ENCODE data around the gene AHR.

The AHR gene

GRCh38 chr7:17370901-17371585 is 72.6 kb downstream of the AHR start:
- no peaks in the 10 kb centered on the region for H3K79me1 ChIP-seq (ENCODE audit: low read length)
- no peak overlapping the region for H2AK5ac ChIP-seq (ENCODE audit: low read length)
- no peak overlapping the region for H4K12ac ChIP-seq (ENCODE audit: low read depth, low read length)
- no peaks in the 10 kb centered on the region for H3K36me3 ChIP-seq (ENCODE audit: control insufficient read depth in 1 of 2, insufficient read depth in 2 of 2, low read length in 2 of 2)
- DNase-seq = peak in 1 of 2 donors; percentile 19
- H2BK120ac ChIP-seq (ENCODE audit: insufficient read depth, low read length, poor library complexity) = no peak overlapping the region
- no peak overlapping the region for H3K14ac ChIP-seq (ENCODE audit: low read length)
- H3K9me3 ChIP-seq (ENCODE audit: insufficient read depth, low read depth, low read length) = no peaks in the 10 kb centered on the region
- no peak overlapping the region for H3K27ac ChIP-seq (ENCODE audit: low read depth, low read length)
- no peaks in the 10 kb centered on the region for H3K4me1 ChIP-seq (ENCODE audit: control insufficient read depth in 1 of 2, insufficient read depth in 2 of 2, low read length in 2 of 2)
- no peak overlapping the region for H3K18ac ChIP-seq (ENCODE audit: low read length)
- H2BK12ac ChIP-seq (ENCODE audit: low read length) = no peak overlapping the region
- no peaks in the 10 kb centered on the region for H3K79me2 ChIP-seq (ENCODE audit: control insufficient read depth, insufficient read depth, low read length, poor library complexity)
- no peak overlapping the region for H3K23ac ChIP-seq (ENCODE audit: low read length)
- no peak overlapping the region for H3K4me2 ChIP-seq (ENCODE audit: low read length)
- H4K8ac ChIP-seq (ENCODE audit: low read depth, low read length) = no peak overlapping the region
- H2BK5ac ChIP-seq (ENCODE audit: low read depth, low read length, poor library complexity) = no peak overlapping the region
- H2AFZ ChIP-seq (ENCODE audit: insufficient read depth, low read length, poor library complexity) = no peak overlapping the region
- no peaks in the 10 kb centered on the region for H3K27me3 ChIP-seq (ENCODE audit: insufficient read depth, low read length)
- WGBS (ENCODE audit: extremely low coverage, insufficient coverage, insufficient read length) = no CpG with 5 or more reads among the region's 4 CpGs
- H4K91ac ChIP-seq (ENCODE audit: low read depth, low read length) = no peak overlapping the region
- H3K4ac ChIP-seq (ENCODE audit: low read depth, low read length) = no peak overlapping the region
- no peak overlapping the region for H3K9ac ChIP-seq (ENCODE audit: low read length)
- no peak overlapping the region for H3K4me3 ChIP-seq (ENCODE audit: low read depth, low read length)

- no CpG with 5 or more reads among the region's 3 CpGs for WGBS (ENCODE audit: extremely low coverage, insufficient coverage, insufficient read length)
- no peak overlapping the region for H4K8ac ChIP-seq (ENCODE audit: low read depth, low read length)
- no peak overlapping the region for H3K18ac ChIP-seq (ENCODE audit: low read length)
- peak; percentile 78 to 91 for DNase-seq
- no peak overlapping the region for H3K23ac ChIP-seq (ENCODE audit: low read length)
- no peak overlapping the region for H3K4me3 ChIP-seq (ENCODE audit: low read depth, low read length)
- H3K4me2 ChIP-seq (ENCODE audit: low read length) = no peak overlapping the region
- H4K12ac ChIP-seq (ENCODE audit: low read depth, low read length) = no peak overlapping the region
- no peaks in the 10 kb centered on the region for H3K36me3 ChIP-seq (ENCODE audit: control insufficient read depth in 1 of 2, insufficient read depth in 2 of 2, low read length in 2 of 2)
- no peak overlapping the region for H3K4ac ChIP-seq (ENCODE audit: low read depth, low read length)
- H3K27me3 ChIP-seq (ENCODE audit: insufficient read depth, low read length) = no peaks in the 10 kb centered on the region
- H3K9ac ChIP-seq (ENCODE audit: low read length) = no peak overlapping the region
- no peaks in the 10 kb centered on the region for H3K79me1 ChIP-seq (ENCODE audit: low read length)
- no peak overlapping the region for H2AK5ac ChIP-seq (ENCODE audit: low read length)
- no peaks in the 10 kb centered on the region for H3K4me1 ChIP-seq (ENCODE audit: control insufficient read depth in 1 of 2, insufficient read depth in 2 of 2, low read length in 2 of 2)
- no peak overlapping the region for H2BK120ac ChIP-seq (ENCODE audit: insufficient read depth, low read length, poor library complexity)
- H3K79me2 ChIP-seq (ENCODE audit: control insufficient read depth, insufficient read depth, low read length, poor library complexity) = no peaks in the 10 kb centered on the region
- H3K9me3 ChIP-seq (ENCODE audit: insufficient read depth, low read depth, low read length) = no peaks in the 10 kb centered on the region
- H4K91ac ChIP-seq (ENCODE audit: low read depth, low read length) = no peak overlapping the region
- no peak overlapping the region for H3K14ac ChIP-seq (ENCODE audit: low read length)
- no peak overlapping the region for H2AFZ ChIP-seq (ENCODE audit: insufficient read depth, low read length, poor library complexity)
- no peak overlapping the region for H2BK5ac ChIP-seq (ENCODE audit: low read depth, low read length, poor library complexity)
- no peak overlapping the region for H2BK12ac ChIP-seq (ENCODE audit: low read length)
- no peak overlapping the region for H3K27ac ChIP-seq (ENCODE audit: low read depth, low read length)
These were observed 73.4 kb downstream of the AHR start for GRCh38 chr7:17371671-17372524.

GRCh38 chr7:17374157-17374556 is 75.7 kb downstream of the AHR start:
- Histone ChIP-seq H3K4ac (ENCODE audit: low read depth, low read length) (no peak overlapping the region), H2AK5ac (ENCODE audit: low read length) (no peak overlapping the region), H4K12ac (ENCODE audit: low read depth, low read length) (no peak overlapping the region), H4K91ac (ENCODE audit: low read depth, low read length) (no peak overlapping the region), H2AFZ (ENCODE audit: insufficient read depth, low read length, poor library complexity) (no peak overlapping the region), H3K23ac (ENCODE audit: low read length) (no peak overlapping the region), H3K4me3 (ENCODE audit: low read depth, low read length) (no peak overlapping the region), H3K79me2 (ENCODE audit: control insufficient read depth, insufficient read depth, low read length, poor library complexity) (no peaks in the 10 kb centered on the region), H3K4me1 (ENCODE audit: control insufficient read depth in 1 of 2, insufficient read depth in 2 of 2, low read length in 2 of 2) (no peaks in the 10 kb centered on the region), H3K79me1 (ENCODE audit: low read length) (no peaks in the 10 kb centered on the region), H4K8ac (ENCODE audit: low read depth, low read length) (no peak overlapping the region), H3K27ac (ENCODE audit: low read depth, low read length) (no peak overlapping the region), H3K14ac (ENCODE audit: low read length) (no peak overlapping the region), H2BK5ac (ENCODE audit: low read depth, low read length, poor library complexity) (no peak overlapping the region), H3K27me3 (ENCODE audit: insufficient read depth, low read length) (no peaks in the 10 kb centered on the region), H2BK120ac (ENCODE audit: insufficient read depth, low read length, poor library complexity) (no peak overlapping the region), H3K9me3 (ENCODE audit: insufficient read depth, low read depth, low read length) (no peaks in the 10 kb centered on the region), H3K4me2 (ENCODE audit: low read length) (no peak overlapping the region), H3K9ac (ENCODE audit: low read length) (no peak overlapping the region), H2BK12ac (ENCODE audit: low read length) (no peak overlapping the region), H3K36me3 (ENCODE audit: control insufficient read depth in 1 of 2, insufficient read depth in 2 of 2, low read length in 2 of 2) (no peaks in the 10 kb centered on the region), H3K18ac (ENCODE audit: low read length) (no peak overlapping the region)
- no CpG with 5 or more reads among the region's 4 CpGs for WGBS (ENCODE audit: extremely low coverage, insufficient coverage, insufficient read length)
- DNase-seq = no peak

GRCh38 chr7:17374654-17375053 is 76.2 kb downstream of the AHR start:
- no peaks in the 10 kb centered on the region for H3K79me2 ChIP-seq (ENCODE audit: control insufficient read depth, insufficient read depth, low read length, poor library complexity)
- no peak overlapping the region for H3K4ac ChIP-seq (ENCODE audit: low read depth, low read length)
- no peak overlapping the region for H4K12ac ChIP-seq (ENCODE audit: low read depth, low read length)
- WGBS (ENCODE audit: extremely low coverage, insufficient coverage, insufficient read length) = no CpG with 5 or more reads among the region's 5 CpGs
- no peaks in the 10 kb centered on the region for H3K27me3 ChIP-seq (ENCODE audit: insufficient read depth, low read length)
- H3K4me1 ChIP-seq (ENCODE audit: control insufficient read depth in 1 of 2, insufficient read depth in 2 of 2, low read length in 2 of 2) = no peaks in the 10 kb centered on the region
- H4K91ac ChIP-seq (ENCODE audit: low read depth, low read length) = no peak overlapping the region
- no peak overlapping the region for H2BK12ac ChIP-seq (ENCODE audit: low read length)
- no peak overlapping the region for H3K27ac ChIP-seq (ENCODE audit: low read depth, low read length)
- no peak overlapping the region for H3K14ac ChIP-seq (ENCODE audit: low read length)
- H2BK120ac ChIP-seq (ENCODE audit: insufficient read depth, low read length, poor library complexity) = no peak overlapping the region
- H3K9me3 ChIP-seq (ENCODE audit: insufficient read depth, low read depth, low read length) = peaks cover 2% of the 10 kb centered on the region
- H3K36me3 ChIP-seq (ENCODE audit: control insufficient read depth in 1 of 2, insufficient read depth in 2 of 2, low read length in 2 of 2) = no peaks in the 10 kb centered on the region
- no peak overlapping the region for H3K18ac ChIP-seq (ENCODE audit: low read length)
- H3K23ac ChIP-seq (ENCODE audit: low read length) = no peak overlapping the region
- no peaks in the 10 kb centered on the region for H3K79me1 ChIP-seq (ENCODE audit: low read length)
- H3K9ac ChIP-seq (ENCODE audit: low read length) = no peak overlapping the region
- no peak overlapping the region for H2BK5ac ChIP-seq (ENCODE audit: low read depth, low read length, poor library complexity)
- DNase-seq = no peak
- H2AK5ac ChIP-seq (ENCODE audit: low read length) = no peak overlapping the region
- no peak overlapping the region for H2AFZ ChIP-seq (ENCODE audit: insufficient read depth, low read length, poor library complexity)
- no peak overlapping the region for H3K4me2 ChIP-seq (ENCODE audit: low read length)
- no peak overlapping the region for H3K4me3 ChIP-seq (ENCODE audit: low read depth, low read length)
- H4K8ac ChIP-seq (ENCODE audit: low read depth, low read length) = no peak overlapping the region
